Measurements from ENCODE around the gene HDDC2. TPM values are rescaled to one million over a fixed set of nuclear protein-coding genes. Genes with fewer than 3 reads are reported as not detected.

Gene HDDC2
- total and polyA plus RNA-seq, 9 of the 15 experiments (the other 6 are each of a cell fraction or from before 2014, with no cell fraction given) = 194 to 632 (median 294) TPM

- no peak for TF ChIP-seq REST (IDR thresholded peaks at IDR 0.05; ENCODE audit: borderline replicate concordance)
- no peak for TF ChIP-seq REST (CRISPR knock-in tag; IDR thresholded peaks at IDR 0.05; ENCODE audit: low read depth)
- TF ChIP-seq ZNF124 (CRISPR knock-in tag; IDR thresholded peaks at IDR 0.05) = no peak
- TF ChIP-seq ATF4 (CRISPR knock-in tag; IDR thresholded peaks at IDR 0.05) = no peak
- TF ChIP-seq SREBF2 (CRISPR knock-in tag; IDR thresholded peaks at IDR 0.05) = no peak
- no peak for TF ChIP-seq TSHZ1 (CRISPR knock-in tag; IDR thresholded peaks at IDR 0.05)
- no peak for TF ChIP-seq ZNF197 (CRISPR knock-in tag; IDR thresholded peaks at IDR 0.05; ENCODE audit: low read depth)
- TF ChIP-seq CC2D1A (IDR thresholded peaks at IDR 0.05) = no peak
Measured at GRCh38 chr6:125312478-125312877, 10.7 kb upstream of the HDDC2 start (continued).
